ENCODE results near the gene NT5DC3.
A peak's percentile ranks its signal among the peaks of the same experiment; 100 is the strongest.
"Not testable (repeated sequence)": the region's sequence is repeated elsewhere in the genome, so short reads cannot be mapped to it uniquely, and the experiment has no call there.

The NT5DC3 gene

DNA sequence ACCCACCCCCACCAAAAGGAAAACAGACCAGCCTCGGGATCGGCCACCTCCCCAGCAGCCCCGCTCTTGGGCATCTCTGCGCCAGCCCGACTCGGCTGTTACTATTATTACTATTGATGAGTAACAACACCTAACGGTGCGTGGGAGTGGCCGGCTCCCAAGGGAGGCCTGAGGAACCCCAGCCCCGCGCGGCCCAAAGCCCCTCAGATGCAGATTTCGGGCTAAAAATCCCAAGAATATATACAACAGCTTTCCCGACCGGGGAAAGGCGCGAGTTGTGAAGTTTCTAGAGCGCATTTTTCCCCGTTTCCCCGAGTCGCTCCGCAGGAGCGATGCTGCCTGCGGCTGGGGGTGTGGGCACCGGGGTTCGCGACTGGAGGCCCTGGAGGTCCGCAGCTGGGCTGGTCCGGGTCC is 565 bp downstream of the NT5DC3 start:
- DNase-seq (ENCODE audit: low spot score), result peak; percentile 64
- in situ Hi-C loops (cut with MboI; ENCODE audit: low pct_unique_long_range_greater_than_20kb, low sequenced_read_pairs, unreplicated experiment), result no loop called here
- TF ChIP-seq, protein P1, sequence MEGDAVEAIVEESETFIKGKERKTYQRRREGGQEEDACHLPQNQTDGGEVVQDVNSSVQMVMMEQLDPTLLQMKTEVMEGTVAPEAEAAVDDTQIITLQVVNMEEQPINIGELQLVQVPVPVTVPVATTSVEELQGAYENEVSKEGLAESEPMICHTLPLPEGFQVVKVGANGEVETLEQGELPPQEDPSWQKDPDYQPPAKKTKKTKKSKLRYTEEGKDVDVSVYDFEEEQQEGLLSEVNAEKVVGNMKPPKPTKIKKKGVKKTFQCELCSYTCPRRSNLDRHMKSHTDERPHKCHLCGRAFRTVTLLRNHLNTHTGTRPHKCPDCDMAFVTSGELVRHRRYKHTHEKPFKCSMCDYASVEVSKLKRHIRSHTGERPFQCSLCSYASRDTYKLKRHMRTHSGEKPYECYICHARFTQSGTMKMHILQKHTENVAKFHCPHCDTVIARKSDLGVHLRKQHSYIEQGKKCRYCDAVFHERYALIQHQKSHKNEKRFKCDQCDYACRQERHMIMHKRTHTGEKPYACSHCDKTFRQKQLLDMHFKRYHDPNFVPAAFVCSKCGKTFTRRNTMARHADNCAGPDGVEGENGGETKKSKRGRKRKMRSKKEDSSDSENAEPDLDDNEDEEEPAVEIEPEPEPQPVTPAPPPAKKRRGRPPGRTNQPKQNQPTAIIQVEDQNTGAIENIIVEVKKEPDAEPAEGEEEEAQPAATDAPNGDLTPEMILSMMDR (IDR thresholded peaks at IDR 0.05; ENCODE audit: extremely low read depth, insufficient read depth, missing control alignments), result no peak

DNA sequence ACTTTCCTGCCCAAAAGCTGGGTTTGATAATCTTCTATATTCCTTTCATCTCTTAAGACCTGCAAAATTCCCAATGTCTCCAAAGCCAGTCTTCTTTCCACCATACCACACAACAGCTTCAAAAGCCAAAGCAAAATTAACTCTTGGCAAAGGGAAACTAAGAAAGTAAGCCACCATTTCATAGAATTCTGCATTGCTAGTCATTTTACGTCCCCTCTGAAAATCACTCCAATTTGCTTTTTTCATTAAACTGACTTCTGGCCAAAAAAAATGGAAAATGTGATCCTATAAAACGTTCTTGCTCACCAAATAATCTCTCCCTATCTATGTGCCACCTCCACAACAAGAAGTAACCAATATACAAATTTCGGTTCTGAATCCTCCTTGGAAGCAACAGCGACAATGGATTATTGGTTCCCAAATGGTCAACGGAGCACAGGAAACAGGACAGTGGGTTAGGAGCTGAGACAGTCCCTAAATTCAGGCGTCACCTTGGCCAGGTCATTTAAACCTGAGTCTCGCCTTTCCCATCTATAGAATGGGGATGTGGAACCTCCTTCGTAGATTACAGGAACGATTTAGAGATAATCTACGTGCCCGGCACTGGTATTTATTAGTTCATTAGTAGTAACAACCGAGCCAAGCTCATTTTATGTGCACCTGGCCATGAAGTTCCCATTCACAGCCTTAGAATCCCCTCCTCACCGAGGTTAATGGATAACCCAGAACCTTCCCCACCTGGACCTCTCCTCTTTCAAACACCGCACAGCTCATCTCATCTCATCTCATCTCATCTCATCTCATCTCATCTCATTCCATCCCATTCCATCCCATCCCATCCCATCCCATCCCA is 1.2 kb downstream of the NT5DC3 start:
- TF ChIP-seq, protein P1 (IDR thresholded peaks at IDR 0.05; ENCODE audit: extremely low read depth, insufficient read depth, missing control alignments), result no peak
- in situ Hi-C loops (cut with MboI; ENCODE audit: low pct_unique_long_range_greater_than_20kb, low sequenced_read_pairs, unreplicated experiment), result no loop called here
- DNase-seq (ENCODE audit: low spot score), result peak; percentile 14

DNA sequence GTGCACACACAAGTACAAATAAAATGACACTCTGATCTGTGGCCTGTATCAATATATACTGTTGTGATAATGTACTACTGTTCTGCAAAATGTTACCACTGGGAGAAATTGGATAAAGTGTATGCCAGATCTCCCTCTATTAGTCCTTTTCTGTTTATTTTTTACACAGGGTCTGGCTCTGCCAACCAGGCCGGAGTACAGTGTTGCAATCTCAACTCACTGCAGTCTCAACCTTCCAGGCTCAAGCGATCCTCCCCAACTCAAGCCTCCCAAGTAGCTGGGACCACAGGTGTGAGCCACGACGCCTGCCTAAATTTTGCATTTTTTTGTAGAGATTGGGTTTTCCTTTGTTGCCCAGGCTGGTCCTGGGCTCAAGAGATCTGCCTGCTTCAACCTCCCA is 1.9 kb downstream of the NT5DC3 start:
- no peak for DNase-seq (ENCODE audit: low spot score)
- in situ Hi-C loops (cut with MboI; ENCODE audit: low pct_unique_long_range_greater_than_20kb, low sequenced_read_pairs, unreplicated experiment), result no loop called here
- TF ChIP-seq, protein P1 (IDR thresholded peaks at IDR 0.05; ENCODE audit: extremely low read depth, insufficient read depth, missing control alignments), result no peak

DNA sequence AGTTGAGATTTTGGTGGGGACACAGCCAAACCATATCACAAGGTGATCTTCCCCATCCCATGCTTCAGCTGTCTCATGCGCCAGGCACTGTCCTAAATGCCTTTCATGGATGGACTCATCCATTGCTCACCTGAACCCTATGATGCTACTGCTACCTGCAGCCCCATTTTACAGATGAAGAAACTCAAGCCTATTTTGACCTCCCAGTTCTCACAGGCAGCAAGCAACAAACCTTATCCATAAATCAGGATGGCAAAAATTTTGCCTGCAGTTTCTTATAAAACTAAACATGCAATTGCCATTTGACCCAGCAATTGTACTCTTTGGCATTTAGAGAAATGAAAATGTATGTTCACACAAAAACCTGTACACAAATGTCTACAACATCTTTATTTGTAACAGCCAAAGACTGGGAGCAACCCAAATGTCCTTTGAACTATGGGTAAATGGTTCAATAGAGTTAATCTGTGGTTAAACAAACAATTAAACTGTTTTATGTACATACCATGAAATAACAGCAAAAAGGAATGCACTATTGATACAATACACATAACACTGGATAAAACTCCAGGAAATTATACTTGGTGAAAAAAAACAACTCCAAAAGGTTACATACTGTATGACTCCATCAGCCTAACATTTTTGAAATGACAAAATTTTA is 2.6 kb downstream of the NT5DC3 start:
- in situ Hi-C loops (cut with MboI; ENCODE audit: low pct_unique_long_range_greater_than_20kb, low sequenced_read_pairs, unreplicated experiment), result no loop called here
- DNase-seq (ENCODE audit: low spot score), result no peak
- TF ChIP-seq, protein P1 (IDR thresholded peaks at IDR 0.05; ENCODE audit: extremely low read depth, insufficient read depth, missing control alignments), result no peak

DNA sequence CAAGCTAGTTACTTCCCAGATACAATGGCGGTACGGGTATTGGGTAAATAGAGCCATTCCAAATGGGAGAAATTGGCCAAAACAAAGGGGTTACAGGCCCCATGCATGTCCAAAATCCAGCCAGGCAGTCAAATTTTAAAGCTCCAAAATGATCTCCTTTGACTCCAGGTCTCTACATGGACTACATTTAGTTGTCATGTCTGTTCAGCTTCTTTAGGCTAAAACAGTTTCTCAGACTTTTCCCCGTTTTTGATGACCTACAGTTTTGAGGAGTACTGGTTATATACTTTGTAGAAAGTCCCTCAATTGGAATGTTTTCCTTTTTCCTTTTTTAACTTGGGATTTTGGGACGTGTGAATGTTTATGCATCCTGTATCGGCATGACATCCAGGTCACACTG is 4.7 kb downstream of the NT5DC3 start:
- TF ChIP-seq, protein P1 (IDR thresholded peaks at IDR 0.05; ENCODE audit: extremely low read depth, insufficient read depth, missing control alignments), result no peak
- DNase-seq (ENCODE audit: low spot score), result no peak
- in situ Hi-C loops (cut with MboI; ENCODE audit: low pct_unique_long_range_greater_than_20kb, low sequenced_read_pairs, unreplicated experiment), result no loop called here

DNA sequence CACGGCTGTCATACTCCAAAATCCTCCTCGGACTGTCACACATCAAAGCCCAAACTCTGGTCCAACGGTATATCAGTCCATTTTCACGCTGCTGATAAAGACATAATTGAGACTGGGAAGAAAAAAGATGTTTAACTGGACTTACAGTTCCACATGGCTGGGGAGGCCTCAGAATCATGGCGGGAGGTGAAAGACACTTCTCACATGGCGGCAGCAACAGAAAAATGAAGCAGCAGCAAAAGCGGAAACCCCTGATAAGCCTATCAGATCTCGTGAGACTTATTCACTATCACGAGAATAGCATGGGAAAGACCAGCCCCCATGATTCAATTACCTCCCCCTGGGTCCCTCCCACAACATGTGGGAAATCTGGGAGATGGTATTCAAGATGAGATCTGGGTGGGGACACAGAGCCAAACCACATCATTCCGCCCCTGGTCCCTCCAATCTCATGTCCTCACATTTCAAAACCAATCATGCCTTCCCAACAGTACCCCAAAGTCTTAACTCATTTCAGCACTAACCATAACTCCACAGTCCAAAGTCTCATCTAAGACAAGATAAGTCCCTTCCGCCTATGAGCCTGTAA is 5.2 kb downstream of the NT5DC3 start:
- in situ Hi-C loops (cut with MboI; ENCODE audit: low pct_unique_long_range_greater_than_20kb, low sequenced_read_pairs, unreplicated experiment), result not testable (repeated sequence)

DNA sequence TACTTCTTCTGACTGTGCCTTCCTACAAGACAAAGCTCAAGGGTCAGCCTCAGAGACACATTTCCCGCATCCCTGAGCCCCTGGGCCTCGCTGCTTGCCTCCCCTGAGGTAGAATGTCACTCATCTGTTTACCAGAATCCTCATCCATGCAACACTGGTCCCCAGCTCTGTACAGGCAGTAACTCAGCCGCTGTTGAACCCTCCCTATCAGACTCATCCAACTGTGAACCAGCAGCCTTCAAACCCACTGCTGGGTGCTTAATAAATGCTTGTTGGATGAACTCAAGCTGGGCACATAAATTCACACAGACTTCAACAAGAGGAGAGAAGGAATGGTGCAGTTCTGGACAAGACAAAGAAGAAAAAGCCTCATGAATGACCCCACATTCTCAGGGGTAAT is 6.1 kb downstream of the NT5DC3 start:
- DNase-seq (ENCODE audit: low spot score), result no peak
- TF ChIP-seq, protein P1 (IDR thresholded peaks at IDR 0.05; ENCODE audit: extremely low read depth, insufficient read depth, missing control alignments), result no peak
- in situ Hi-C loops (cut with MboI; ENCODE audit: low pct_unique_long_range_greater_than_20kb, low sequenced_read_pairs, unreplicated experiment), result no loop called here

More for the DNA sequence above, 5.2 kb downstream of the NT5DC3 start:
- not testable (repeated sequence) for DNase-seq (ENCODE audit: low spot score)

Measured in GM13977 (cell line).